Ishikawa (cell line): ENCODE results near the gene SLC12A6.

Source experiments
- CEBPB ChIP-seq: IDR thresholded peaks from 2 replicates; pipeline ENCODE4 v1.6.1; 2012
- CREB1 ChIP-seq: IDR thresholded peaks from 2 replicates; pipeline ENCODE4 v1.6.1; 2012; ENCODE audit warnings: low read depth
- EGR1 ChIP-seq: IDR thresholded peaks from 2 replicates; pipeline ENCODE4 v1.6.1; 2012
- EP300 ChIP-seq: IDR thresholded peaks from 2 replicates; pipeline ENCODE4 v1.6.1; 2012; ENCODE audit warnings: borderline replicate concordance
- FOXM1 ChIP-seq: IDR thresholded peaks from 2 replicates; pipeline ENCODE4 v1.6.1; 2012; ENCODE audit warnings: low read depth, borderline replicate concordance
- NFIC ChIP-seq: IDR thresholded peaks from 2 replicates; pipeline ENCODE4 v1.6.1; 2012
- RAD21 ChIP-seq: IDR thresholded peaks from 2 replicates; pipeline ENCODE4 v1.6.1; 2012; ENCODE audit warnings: low read depth
- TAF1 ChIP-seq: IDR thresholded peaks from 2 replicates; pipeline ENCODE4 v1.6.1; 2012; ENCODE audit warnings: low read depth, mild to moderate bottlenecking
- TCF12 ChIP-seq: IDR thresholded peaks from 2 replicates; pipeline ENCODE4 v1.6.1; 2012; ENCODE audit warnings: low read depth
- TEAD4 ChIP-seq: IDR thresholded peaks from 2 replicates; pipeline ENCODE4 v1.6.1; 2012
- YY1 ChIP-seq: IDR thresholded peaks from 2 replicates; pipeline ENCODE4 v1.6.1; 2012; ENCODE audit warnings: low read depth
- ZBTB7A ChIP-seq: IDR thresholded peaks from 2 replicates; pipeline ENCODE4 v1.6.1; 2012; ENCODE audit warnings: low read depth
- TF ChIP-seq, protein P1 (sequence below): IDR thresholded peaks from 2 replicates; pipeline ENCODE4 v1.6.1; 2012
- TF ChIP-seq, protein P2 (sequence below): IDR thresholded peaks from 2 replicates; pipeline ENCODE4 v1.6.1; 2012
- TF ChIP-seq, protein P3 (sequence below): IDR thresholded peaks from 2 replicates; pipeline ENCODE4 v1.6.1; 2012; ENCODE audit warnings: low read depth, mild to moderate bottlenecking

The SLC12A6 gene

DNA sequence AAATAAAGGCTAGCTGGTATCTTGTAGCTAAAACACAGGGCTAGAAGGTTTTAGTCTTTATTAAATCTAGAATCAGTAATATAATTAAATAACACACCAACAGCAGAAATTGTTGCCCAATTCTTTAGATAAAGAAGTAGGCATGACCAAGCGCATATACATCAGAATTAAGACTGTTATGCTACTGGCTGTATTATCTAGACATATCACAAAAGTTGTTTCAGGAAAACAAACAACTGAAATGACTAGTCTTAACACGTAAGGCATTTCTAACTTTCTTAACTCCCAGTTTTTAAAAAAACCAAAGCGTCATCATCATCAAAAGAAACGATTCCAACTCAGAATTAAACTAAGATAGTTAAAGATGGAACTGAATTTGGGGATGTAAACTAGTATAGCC is 57.4 kb downstream of the SLC12A6 start:
- TF ChIP-seq ZBTB7A (no peak), TAF1 (no peak), RAD21 (no peak), EGR1 (no peak), TCF12 (no peak), NFIC (no peak), FOXM1 (no peak), CREB1 (no peak), YY1 (no peak)
- TF ChIP-seq, protein P1, sequence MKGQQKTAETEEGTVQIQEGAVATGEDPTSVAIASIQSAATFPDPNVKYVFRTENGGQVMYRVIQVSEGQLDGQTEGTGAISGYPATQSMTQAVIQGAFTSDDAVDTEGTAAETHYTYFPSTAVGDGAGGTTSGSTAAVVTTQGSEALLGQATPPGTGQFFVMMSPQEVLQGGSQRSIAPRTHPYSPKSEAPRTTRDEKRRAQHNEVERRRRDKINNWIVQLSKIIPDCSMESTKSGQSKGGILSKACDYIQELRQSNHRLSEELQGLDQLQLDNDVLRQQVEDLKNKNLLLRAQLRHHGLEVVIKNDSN, result no peak

DNA sequence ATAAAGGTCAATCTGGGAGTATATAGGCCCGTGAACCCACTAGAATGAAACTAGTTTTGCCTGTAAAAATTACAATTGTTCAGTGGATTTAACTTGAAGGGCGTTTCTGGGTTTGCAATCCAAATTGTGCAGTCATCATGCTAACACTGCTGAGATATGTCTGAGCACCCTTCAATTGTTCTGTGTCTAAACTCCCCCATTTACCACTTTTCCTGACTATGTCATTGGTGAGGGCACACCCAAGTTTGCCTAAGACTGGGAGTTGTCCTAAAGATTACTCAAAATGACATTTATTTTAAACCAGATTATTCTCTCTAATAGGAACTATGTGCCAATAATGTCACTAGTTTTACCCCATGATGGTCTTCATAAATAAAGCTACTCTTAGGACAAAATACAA is 58.2 kb downstream of the SLC12A6 start:
- TF ChIP-seq ZBTB7A (no peak), EP300 (no peak), TEAD4 (no peak), NFIC (no peak)
- TF ChIP-seq, protein P1, result no peak

DNA sequence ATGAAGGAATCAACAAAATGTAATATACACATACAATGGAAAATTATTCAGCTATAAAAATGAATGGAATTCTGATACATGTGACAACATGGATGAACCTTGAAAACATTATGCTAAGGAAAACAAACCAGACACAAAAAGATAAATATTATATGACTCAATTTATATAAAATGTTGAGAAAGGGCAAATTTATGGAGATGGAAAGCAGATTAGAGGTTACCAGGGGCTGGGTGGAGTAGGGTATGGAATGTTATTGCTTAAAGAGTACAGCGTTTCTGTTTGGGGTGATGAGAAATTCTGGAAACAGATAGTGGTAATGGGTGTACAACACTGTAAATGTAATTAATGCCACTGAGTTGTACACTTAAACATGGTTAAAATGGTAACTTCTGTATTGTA is 61.9 kb downstream of the SLC12A6 start:
- TF ChIP-seq, protein P2, sequence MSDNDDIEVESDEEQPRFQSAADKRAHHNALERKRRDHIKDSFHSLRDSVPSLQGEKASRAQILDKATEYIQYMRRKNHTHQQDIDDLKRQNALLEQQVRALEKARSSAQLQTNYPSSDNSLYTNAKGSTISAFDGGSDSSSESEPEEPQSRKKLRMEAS, result no peak
- TF ChIP-seq EP300, result no peak
- no peak for TF ChIP-seq CREB1

DNA sequence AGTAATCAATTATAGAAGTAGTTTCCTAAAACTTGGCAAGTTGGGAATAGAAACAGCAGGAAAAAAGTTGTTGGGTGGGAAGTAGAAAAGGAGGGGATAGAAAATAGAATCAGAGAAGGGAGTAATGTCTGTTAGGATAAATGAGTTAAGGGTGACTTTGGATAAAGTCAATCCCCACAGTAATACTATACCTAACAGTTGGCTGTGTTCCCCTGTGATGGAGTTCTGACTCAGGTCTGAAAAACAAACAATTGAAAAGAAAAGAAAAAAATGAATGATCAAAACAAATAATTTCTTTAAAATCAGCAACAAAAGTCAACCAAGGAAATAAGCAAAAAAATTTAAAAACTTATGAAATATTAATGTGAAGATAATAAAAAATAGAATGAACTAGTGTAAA is 62.4 kb downstream of the SLC12A6 start:
- TF ChIP-seq CREB1 (no peak), ZBTB7A (no peak), YY1 (no peak), EGR1 (no peak), NFIC (no peak)

DNA sequence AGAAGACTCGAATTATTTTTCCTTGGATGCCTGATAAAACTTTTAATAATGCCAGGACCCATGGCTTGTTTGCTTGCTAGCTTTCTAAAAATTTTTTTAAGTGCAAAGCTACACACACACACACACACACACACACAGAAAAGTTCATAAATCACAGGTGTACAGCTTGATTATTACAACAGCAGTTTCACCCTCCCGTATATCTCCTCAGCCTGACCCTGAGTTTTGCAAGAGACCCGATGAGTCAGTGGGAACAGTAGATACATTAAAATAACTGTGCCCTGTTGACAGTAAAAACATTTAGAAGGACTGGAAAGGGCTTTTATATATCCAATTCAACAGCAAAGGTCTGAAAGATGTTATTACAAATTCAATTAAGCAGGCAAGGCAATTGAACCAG is 66.1 kb downstream of the SLC12A6 start:
- no peak for TF ChIP-seq NFIC
- TF ChIP-seq CREB1, result no peak
- no peak for TF ChIP-seq EP300
- no peak for TF ChIP-seq CEBPB
- TF ChIP-seq, protein P2, result no peak
- TF ChIP-seq, protein P3, sequence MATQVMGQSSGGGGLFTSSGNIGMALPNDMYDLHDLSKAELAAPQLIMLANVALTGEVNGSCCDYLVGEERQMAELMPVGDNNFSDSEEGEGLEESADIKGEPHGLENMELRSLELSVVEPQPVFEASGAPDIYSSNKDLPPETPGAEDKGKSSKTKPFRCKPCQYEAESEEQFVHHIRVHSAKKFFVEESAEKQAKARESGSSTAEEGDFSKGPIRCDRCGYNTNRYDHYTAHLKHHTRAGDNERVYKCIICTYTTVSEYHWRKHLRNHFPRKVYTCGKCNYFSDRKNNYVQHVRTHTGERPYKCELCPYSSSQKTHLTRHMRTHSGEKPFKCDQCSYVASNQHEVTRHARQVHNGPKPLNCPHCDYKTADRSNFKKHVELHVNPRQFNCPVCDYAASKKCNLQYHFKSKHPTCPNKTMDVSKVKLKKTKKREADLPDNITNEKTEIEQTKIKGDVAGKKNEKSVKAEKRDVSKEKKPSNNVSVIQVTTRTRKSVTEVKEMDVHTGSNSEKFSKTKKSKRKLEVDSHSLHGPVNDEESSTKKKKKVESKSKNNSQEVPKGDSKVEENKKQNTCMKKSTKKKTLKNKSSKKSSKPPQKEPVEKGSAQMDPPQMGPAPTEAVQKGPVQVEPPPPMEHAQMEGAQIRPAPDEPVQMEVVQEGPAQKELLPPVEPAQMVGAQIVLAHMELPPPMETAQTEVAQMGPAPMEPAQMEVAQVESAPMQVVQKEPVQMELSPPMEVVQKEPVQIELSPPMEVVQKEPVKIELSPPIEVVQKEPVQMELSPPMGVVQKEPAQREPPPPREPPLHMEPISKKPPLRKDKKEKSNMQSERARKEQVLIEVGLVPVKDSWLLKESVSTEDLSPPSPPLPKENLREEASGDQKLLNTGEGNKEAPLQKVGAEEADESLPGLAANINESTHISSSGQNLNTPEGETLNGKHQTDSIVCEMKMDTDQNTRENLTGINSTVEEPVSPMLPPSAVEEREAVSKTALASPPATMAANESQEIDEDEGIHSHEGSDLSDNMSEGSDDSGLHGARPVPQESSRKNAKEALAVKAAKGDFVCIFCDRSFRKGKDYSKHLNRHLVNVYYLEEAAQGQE, result no peak
- TF ChIP-seq TCF12, result no peak
- TF ChIP-seq TEAD4, result no peak
- no peak for TF ChIP-seq RAD21
- TF ChIP-seq FOXM1, result no peak
- no peak for TF ChIP-seq TAF1
- no peak for TF ChIP-seq ZBTB7A
- no peak for TF ChIP-seq YY1
- TF ChIP-seq, protein P1, result no peak
- no peak for TF ChIP-seq EGR1

DNA sequence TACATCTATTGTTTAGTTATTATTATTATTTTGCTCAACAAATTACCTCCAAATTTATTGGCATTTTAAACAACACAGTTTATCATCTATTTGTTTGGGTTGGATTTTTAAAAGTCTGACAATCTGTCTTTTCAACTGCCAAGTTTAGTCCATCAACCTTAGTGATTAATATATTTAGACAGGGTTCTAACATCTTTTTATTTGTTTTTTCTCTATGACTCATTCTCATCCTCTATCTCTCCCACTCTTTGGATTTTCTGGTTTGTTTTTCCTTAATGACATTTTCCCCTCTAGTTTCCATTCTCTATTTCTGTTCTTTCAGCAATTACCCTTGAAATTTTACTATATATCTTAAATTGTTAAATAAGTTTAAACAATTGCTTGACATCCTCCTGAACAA is 70.8 kb downstream of the SLC12A6 start:
- TF ChIP-seq, protein P2, result no peak
- TF ChIP-seq YY1 (no peak), TEAD4 (no peak), RAD21 (no peak), NFIC (no peak), CEBPB (no peak), EGR1 (no peak), TAF1 (no peak), CREB1 (no peak), FOXM1 (no peak), ZBTB7A (no peak), EP300 (no peak), TCF12 (no peak)
- TF ChIP-seq, protein P1, result no peak
- TF ChIP-seq, protein P3, result no peak
